RWPE1 (cell line): ENCODE results near the gene TBL1Y.

Experiments used
- CTCF ChIA-PET: fragments of 350-600 bp; sonication (Branson Sonifier 250); formaldehyde crosslinking; extraction: SDS; loops from one replicate; lab custom pipeline; 2021; lab: Yijun Ruan, JAX
- POLR2A ChIA-PET: fragments of 400-600 bp; formaldehyde crosslinking; extraction: SDS; loops from one replicate; lab custom pipeline; 2020; ENCODE audit warnings: antibody characterized with exemption; ENCODE audit not compliant: low non-redundant PET; lab: Yijun Ruan, JAX
- DNase-seq: peaks from one replicate; pipeline ENCODE4 v3.0.0; 2012; ENCODE audit warnings: low spot score
- H3K27ac ChIP-seq: fragments of 450-650 bp; 2 replicates; pipeline ENCODE4 v1.5.1; 2017
- CTCF ChIP-seq: fragments of 450-650 bp; conservative IDR thresholded peaks from 2 replicates; pipeline ENCODE4 v1.5.1; 2017; ENCODE audit warnings: low read depth, mild to moderate bottlenecking

TBL1Y gene

GRCh38 chrY:7107179-7107578 is 196.7 kb downstream of the TBL1Y start:
- CTCF ChIA-PET = no interaction called here
- POLR2A ChIA-PET = no interaction called here
- H3K27ac ChIP-seq = no peak overlapping the region
- no peak for TF ChIP-seq CTCF
- DNase-seq = no peak

- DNase-seq = no peak
- ChIA-PET CTCF (no interaction called here), POLR2A (no interaction called here)
- no peak overlapping the region for H3K27ac ChIP-seq
- TF ChIP-seq CTCF = no peak
These were observed 199.6 kb downstream of the TBL1Y start for GRCh38 chrY:7110086-7110485.

- ChIA-PET POLR2A (no interaction called here), CTCF (no interaction called here)
- no peak for TF ChIP-seq CTCF
These were observed 205.4 kb downstream of the TBL1Y start for GRCh38 chrY:7115871-7116270.

GRCh38 chrY:7122202-7122601 is 211.7 kb downstream of the TBL1Y start:
- no peak overlapping the region for H3K27ac ChIP-seq
- POLR2A ChIA-PET = no interaction called here
- DNase-seq = peak; percentile 3
- TF ChIP-seq CTCF = no peak
- CTCF ChIA-PET = no interaction called here

More at GRCh38 chrY:7115871-7116270, 205.4 kb downstream of the TBL1Y start:
- DNase-seq = no peak
- no peak overlapping the region for H3K27ac ChIP-seq

- no peak for DNase-seq
- no peak overlapping the region for H3K27ac ChIP-seq
- no peak for TF ChIP-seq CTCF
- CTCF ChIA-PET = no interaction called here
- POLR2A ChIA-PET = no interaction called here
These were observed 214.9 kb downstream of the TBL1Y start for GRCh38 chrY:7125136-7126056.

- no peak for TF ChIP-seq CTCF
- ChIA-PET CTCF (no interaction called here), POLR2A (no interaction called here)
- DNase-seq = no peak
- H3K27ac ChIP-seq = no peak overlapping the region
These were observed 217.7 kb downstream of the TBL1Y start for GRCh38 chrY:7128211-7128610.
